ENCODE data around the gene FLNA.

- TF ChIP-seq CTCF (IDR thresholded peaks at IDR 0.05; ENCODE audit: low read depth, low read length) (no peak), MAX (IDR thresholded peaks at IDR 0.05; ENCODE audit: low read depth, low read length) (no peak)
Observed at GRCh38 chrX:154375156-154375504, 696 bp upstream of the FLNA start.
